ENCODE results near the gene HPS3. TPM values are rescaled to one million over a fixed set of nuclear protein-coding genes. Genes with fewer than 3 reads are reported as not detected.

The HPS3 gene
- total RNA-seq, 1 experiment from 2014 or later, result 11.3 TPM

- TF ChIP-seq CTCF (conservative IDR thresholded peaks at IDR 0.05; ENCODE audit: low read depth, low read length) (no peak), EZH2 (IDR thresholded peaks at IDR 0.05; ENCODE audit: low read length, unreplicated experiment) (no peak), EZH2phosphoT487 (IDR thresholded peaks at IDR 0.05; ENCODE audit: borderline replicate concordance, low read length) (no peak)
- H3K9me3 ChIP-seq (ENCODE audit: low read length), result no peaks in the 10 kb centered on the region
- BruUV-seq (replicated peaks), result no TSS peak
- H3K79me2 ChIP-seq (ENCODE audit: low read length), result peaks cover 8% of the 10 kb centered on the region
- no peaks in the 10 kb centered on the region for H3F3A ChIP-seq (ENCODE audit: low read length, unreplicated experiment)
- no peak overlapping the region for H3K4me2 ChIP-seq (ENCODE audit: low read length)
- H2AFZ ChIP-seq (ENCODE audit: low read length), result no peak overlapping the region
- intact Hi-C loops (cut with micrococcal nuclease), result loop anchor here (5.0 kb wide), 1 partner anchor 118 kb away; no protein-coding TSS in a partner anchor
- ATAC-seq, result no peak
- ChIA-PET POLR2A (ENCODE audit: unreplicated experiment) (no interaction called here), CTCF (no interaction called here)
- no peak overlapping the region for H3K27ac ChIP-seq (ENCODE audit: low read length)
- no peak overlapping the region for H3K9ac ChIP-seq (ENCODE audit: low read length)
- DNase-seq, result no peak
- no peaks in the 10 kb centered on the region for H3K36me3 ChIP-seq (ENCODE audit: low read depth, low read length)
- H3K27me3 ChIP-seq (ENCODE audit: low read length), result no peaks in the 10 kb centered on the region
- 0 out of 2 replicates have a peak, but pooled peaks cover 3% of the 10 kb centered on the region for H3K4me1 ChIP-seq (ENCODE audit: insufficient read depth, low read length)
- no peaks in the 10 kb centered on the region for H4K20me1 ChIP-seq (ENCODE audit: low read length)
- H3K9me2 ChIP-seq (replicated peaks; ENCODE audit: low read length), result no peaks in the 10 kb centered on the region
- no peak overlapping the region for H3K4me3 ChIP-seq (ENCODE audit: low read length)
Measured at GRCh38 chr3:149090461-149090860, 39.0 kb upstream of the HPS3 start.

GRCh38 chr3:149090907-149091306 lies 38.5 kb upstream of the HPS3 start:
- DNase-seq, result no peak
- Histone ChIP-seq H3K9ac (ENCODE audit: low read length) (no peak overlapping the region), H3K27me3 (ENCODE audit: low read length) (no peaks in the 10 kb centered on the region), H4K20me1 (ENCODE audit: low read length) (no peaks in the 10 kb centered on the region), H3K27ac (ENCODE audit: low read length) (no peak overlapping the region), H3K4me1 (ENCODE audit: insufficient read depth, low read length) (0 out of 2 replicates have a peak, but pooled peaks cover 3% of the 10 kb centered on the region), H3K4me2 (ENCODE audit: low read length) (no peak overlapping the region), H3K79me2 (ENCODE audit: low read length) (peaks cover 4% of the 10 kb centered on the region), H3K9me2 (replicated peaks; ENCODE audit: low read length) (no peaks in the 10 kb centered on the region), H3K4me3 (ENCODE audit: low read length) (no peak overlapping the region), H3K9me3 (ENCODE audit: low read length) (no peaks in the 10 kb centered on the region), H3F3A (ENCODE audit: low read length, unreplicated experiment) (no peaks in the 10 kb centered on the region), H3K36me3 (ENCODE audit: low read depth, low read length) (no peaks in the 10 kb centered on the region), H2AFZ (ENCODE audit: low read length) (no peak overlapping the region)
- ChIA-PET POLR2A (ENCODE audit: unreplicated experiment) (no interaction called here), CTCF (no interaction called here)
- intact Hi-C loops (cut with micrococcal nuclease), result loop anchor here (5.0 kb wide), 1 partner anchor 119 kb away; no protein-coding TSS in a partner anchor
- ATAC-seq, result no peak
- no TSS peak for BruUV-seq (replicated peaks)
- TF ChIP-seq EZH2phosphoT487 (IDR thresholded peaks at IDR 0.05; ENCODE audit: borderline replicate concordance, low read length) (no peak), CTCF (conservative IDR thresholded peaks at IDR 0.05; ENCODE audit: low read depth, low read length) (no peak), EZH2 (IDR thresholded peaks at IDR 0.05; ENCODE audit: low read length, unreplicated experiment) (no peak)

GRCh38 chr3:149091983-149092382 lies 37.5 kb upstream of the HPS3 start:
- BruUV-seq (replicated peaks), result no TSS peak
- no peak overlapping the region for H3K27ac ChIP-seq (ENCODE audit: low read length)
- intact Hi-C loops (cut with micrococcal nuclease), result loop anchor here (5.0 kb wide), 1 partner anchor 120 kb away; no protein-coding TSS in a partner anchor
- DNase-seq (no peak), ATAC-seq (no peak)
- TF ChIP-seq CTCF (conservative IDR thresholded peaks at IDR 0.05; ENCODE audit: low read depth, low read length) (no peak), EZH2 (IDR thresholded peaks at IDR 0.05; ENCODE audit: low read length, unreplicated experiment) (no peak), EZH2phosphoT487 (IDR thresholded peaks at IDR 0.05; ENCODE audit: borderline replicate concordance, low read length) (no peak)
- CTCF ChIA-PET, result no interaction called here
- H3K9me3 ChIP-seq (ENCODE audit: low read length), result no peaks in the 10 kb centered on the region
- H3K9ac ChIP-seq (ENCODE audit: low read length), result no peak overlapping the region
- no peaks in the 10 kb centered on the region for H3K27me3 ChIP-seq (ENCODE audit: low read length)
- POLR2A ChIA-PET (ENCODE audit: unreplicated experiment), result no interaction called here
- H3F3A ChIP-seq (ENCODE audit: low read length, unreplicated experiment), result no peaks in the 10 kb centered on the region
- no peaks in the 10 kb centered on the region for H3K36me3 ChIP-seq (ENCODE audit: low read depth, low read length)
- no peaks in the 10 kb centered on the region for H3K9me2 ChIP-seq (replicated peaks; ENCODE audit: low read length)
- H4K20me1 ChIP-seq (ENCODE audit: low read length), result no peaks in the 10 kb centered on the region
- no peak overlapping the region for H2AFZ ChIP-seq (ENCODE audit: low read length)
- no peak overlapping the region for H3K4me3 ChIP-seq (ENCODE audit: low read length)
- H3K4me1 ChIP-seq (ENCODE audit: insufficient read depth, low read length), result no peaks in the 10 kb centered on the region
- H3K79me2 ChIP-seq (ENCODE audit: low read length), result no peaks in the 10 kb centered on the region
- no peak overlapping the region for H3K4me2 ChIP-seq (ENCODE audit: low read length)

Measured in PC-3 (cell line).